KOPT-K1 (cell line): ENCODE data around the gene OSBPL2.

Experiments used
- H3K27ac ChIP-seq: fragments of 200-600 bp; sonication (generic); 2 replicates; pipeline ENCODE4 v1.5.1; 2016; ENCODE audit warnings: antibody characterized with exemption, mild to moderate bottlenecking, low read depth, low read length; ENCODE audit not compliant: poor library complexity, severe bottlenecking
- H3K36me3 ChIP-seq: fragments of 200-600 bp; sonication (generic); 2 replicates; pipeline ENCODE4 v1.5.1; 2017; ENCODE audit warnings: antibody characterized with exemption, mild to moderate bottlenecking, low read length, moderate library complexity; ENCODE audit not compliant: insufficient read depth
- H3K9me3 ChIP-seq: fragments of 200-600 bp; sonication (generic); 2 replicates; pipeline ENCODE4 v1.5.1; 2017; ENCODE audit warnings: antibody characterized with exemption, low read length, mild to moderate bottlenecking; ENCODE audit not compliant: insufficient read depth, poor library complexity, severe bottlenecking

Gene OSBPL2

DNA sequence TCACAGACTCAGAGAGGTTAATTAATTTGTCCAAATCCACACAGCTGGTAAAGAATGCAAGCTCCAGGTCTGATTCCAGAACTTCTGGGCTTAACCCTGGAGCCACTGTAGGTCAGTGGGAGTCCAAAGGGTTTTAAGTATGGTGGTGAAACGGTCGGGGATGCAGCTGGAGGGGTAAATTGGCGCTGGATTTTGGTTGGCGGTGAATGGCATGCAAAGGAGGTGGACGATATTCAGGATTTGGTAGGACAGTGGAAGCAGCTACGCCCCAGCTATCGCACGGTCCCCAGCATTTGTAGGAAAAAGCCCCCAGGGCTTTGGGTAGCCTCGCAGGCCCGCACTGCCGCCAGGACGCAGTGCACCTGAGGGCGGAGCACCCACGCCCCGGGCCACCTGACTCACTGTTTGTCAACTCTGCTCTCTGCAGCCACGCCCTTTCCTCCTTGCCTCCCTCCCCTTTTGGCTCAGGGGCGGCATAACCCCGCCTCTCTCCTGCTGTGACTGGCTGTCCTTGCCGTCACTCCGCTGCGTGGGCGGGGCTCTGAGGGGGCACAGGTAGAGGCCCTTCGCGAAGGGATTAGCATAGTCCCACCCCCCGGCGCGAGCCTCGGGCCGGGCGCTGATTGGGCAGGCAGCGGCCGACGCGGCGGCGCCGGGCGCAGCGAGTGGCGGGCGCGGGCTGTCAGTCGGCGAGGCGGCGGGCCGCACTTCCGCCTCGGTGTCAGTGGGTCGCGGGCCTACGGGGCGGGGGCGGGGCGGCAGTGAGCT, at the start of gene OSBPL2:
OSBPL2 (plus strand) TSS at position 721 of the 768 bp plus-strand sequence. CDS start 17,664 bp downstream, outside the sequence.
- no peaks in the 10 kb centered on the region for H3K9me3 ChIP-seq
- H3K27ac ChIP-seq: peak within 1 kb of the TSS; percentile 27
- peaks cover 10% of the 10 kb centered on the region; the same call in 1 of the 2 replicates for H3K36me3 ChIP-seq

DNA sequence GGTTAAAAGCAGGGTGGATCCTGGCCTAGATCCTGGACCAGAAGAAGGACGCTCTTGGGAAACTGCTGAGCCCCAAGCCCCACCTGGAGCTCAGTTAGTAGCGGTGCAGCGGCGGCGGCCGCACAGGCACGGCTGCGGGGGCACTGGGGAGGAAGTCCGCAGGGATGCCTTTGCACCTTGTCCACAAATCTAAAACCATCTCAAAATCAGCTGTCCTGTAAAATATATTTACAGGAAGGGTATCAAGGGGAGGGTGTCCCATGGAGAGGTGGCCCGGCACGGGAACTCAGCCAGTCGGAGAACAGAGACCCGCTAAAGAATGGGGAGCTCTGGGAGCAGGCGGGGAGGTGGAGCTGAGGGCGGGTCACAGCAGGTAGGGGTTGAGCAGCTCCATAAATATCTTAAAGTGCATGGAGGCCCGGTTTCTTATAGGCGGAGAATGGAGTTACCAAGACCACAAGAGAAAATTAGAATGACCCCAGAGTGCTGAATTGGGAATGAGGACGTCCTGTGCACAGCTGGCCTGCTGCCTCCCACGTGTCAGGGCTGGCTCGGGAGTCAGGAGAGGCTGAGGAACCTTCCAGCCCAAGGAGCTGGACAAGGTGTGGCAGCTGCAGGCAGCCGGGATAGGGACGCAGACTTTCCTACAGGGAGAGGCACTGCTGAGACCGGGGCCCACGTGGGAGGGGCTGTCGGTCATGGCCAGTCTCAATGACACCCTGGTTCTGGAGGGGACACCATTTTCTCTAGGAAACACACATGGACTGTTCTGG, 47.5 kb upstream of the OSBPL2 start:
- Histone ChIP-seq H3K27ac (no peak overlapping the region), H3K9me3 (no peaks in the 10 kb centered on the region), H3K36me3 (peaks cover 28% of the 10 kb centered on the region)

DNA sequence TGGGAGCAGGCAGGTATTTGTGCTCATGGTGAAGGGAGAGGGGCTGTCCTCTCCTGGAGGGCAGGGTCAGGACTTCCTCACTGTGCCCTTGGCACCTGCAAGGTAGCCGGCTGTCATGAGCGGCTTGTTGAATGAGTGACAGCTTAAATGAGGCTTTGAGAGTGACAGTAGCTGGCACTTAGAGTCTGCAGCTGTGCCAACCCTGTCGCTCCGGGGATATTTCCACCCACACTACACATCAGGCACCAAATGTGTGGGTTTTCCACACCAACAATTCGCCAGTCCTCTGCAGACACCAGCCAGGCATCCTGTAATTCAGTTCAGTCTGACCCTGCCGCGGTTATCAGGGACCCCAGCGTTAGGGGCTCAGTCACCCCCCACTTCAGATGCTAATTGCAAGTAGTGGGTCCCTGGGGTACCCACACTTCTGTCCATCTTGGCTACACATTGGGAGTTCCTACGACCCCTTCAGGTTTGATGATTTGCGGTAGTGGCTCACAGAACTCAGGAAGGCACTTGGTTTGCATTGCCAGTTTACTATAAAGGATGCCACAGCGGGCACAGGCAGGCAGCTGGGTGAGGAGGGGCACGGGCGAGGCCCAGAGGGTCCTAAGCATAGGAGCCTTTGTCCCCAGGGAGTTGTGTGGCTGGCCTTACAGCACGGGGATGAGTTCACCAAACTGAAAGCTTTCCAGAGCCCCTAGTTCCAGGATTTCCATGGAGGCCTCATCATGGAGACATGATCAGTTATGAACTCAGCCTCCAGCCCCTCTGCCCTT, 46.4 kb upstream of the OSBPL2 start:
- H3K36me3 ChIP-seq: peaks cover 34% of the 10 kb centered on the region
- no peaks in the 10 kb centered on the region for H3K9me3 ChIP-seq
- no peak overlapping the region for H3K27ac ChIP-seq

DNA sequence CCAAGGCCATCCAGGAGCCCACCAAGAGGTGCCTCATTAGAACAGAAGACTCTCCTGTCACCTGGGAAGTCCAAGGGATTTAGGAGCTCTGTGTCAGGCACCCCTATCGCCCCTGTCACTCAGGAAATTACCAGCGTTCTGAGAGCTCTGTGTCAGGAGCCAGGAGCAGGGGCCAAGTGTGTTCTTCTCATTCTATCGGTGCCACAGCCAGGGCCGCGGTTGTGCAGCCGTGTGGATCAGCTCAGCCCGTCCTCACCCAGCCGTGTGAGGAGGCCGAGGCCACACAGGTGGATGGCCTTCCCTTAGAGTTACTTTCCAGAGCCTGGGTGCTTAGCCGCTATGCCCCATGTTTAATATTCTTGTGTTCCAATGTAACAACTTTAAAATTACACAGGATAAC, 45.7 kb upstream of the OSBPL2 start:
- Histone ChIP-seq H3K36me3 (peaks cover 35% of the 10 kb centered on the region), H3K9me3 (no peaks in the 10 kb centered on the region), H3K27ac (no peak overlapping the region)

DNA sequence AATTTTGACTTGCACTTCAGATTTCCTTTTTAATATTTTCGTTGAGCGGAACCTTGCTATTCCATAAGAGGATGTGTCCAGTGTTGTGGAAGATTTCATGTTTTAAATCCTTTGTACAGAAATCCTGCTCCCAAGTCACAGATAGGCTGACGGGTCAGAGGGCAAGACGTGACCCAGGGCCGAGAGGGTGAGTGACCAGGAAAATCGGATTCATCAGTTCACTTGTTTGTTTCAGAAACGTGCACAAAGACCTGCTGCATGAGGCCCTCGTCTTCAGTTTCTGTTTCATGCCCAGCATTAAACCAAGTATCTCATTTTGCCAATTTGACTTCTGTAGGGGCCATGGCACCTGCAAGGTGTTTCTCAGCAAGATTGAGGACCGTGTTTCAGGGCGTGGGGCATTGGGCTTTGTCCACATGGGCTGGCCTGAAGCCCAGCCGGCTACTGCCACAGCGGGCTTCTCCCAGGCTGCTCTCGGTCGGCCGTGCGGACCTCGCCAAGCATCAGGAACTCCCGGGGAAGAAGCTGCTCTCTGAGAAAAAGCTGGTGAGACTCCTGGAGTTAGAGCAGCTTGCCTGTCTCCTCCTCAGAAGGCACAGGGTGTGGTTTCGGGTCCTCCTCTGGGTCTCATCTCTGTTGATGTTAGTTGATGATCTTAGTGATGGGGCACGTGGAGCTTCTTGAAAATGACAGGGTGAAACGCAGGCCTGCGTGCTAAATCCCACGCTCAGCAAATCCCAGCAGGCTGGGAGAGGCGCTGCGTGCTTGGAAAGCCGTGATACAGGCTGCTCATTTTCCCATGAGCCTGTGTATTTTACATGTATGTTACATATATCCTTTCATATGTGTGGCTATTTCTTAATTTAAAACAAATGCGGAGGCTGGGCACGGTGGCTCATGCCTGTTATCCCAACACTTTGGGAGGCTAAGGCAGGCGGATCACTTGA, 45.0 kb upstream of the OSBPL2 start:
- Histone ChIP-seq H3K27ac (no peak overlapping the region), H3K36me3 (peaks cover 42% of the 10 kb centered on the region), H3K9me3 (no peaks in the 10 kb centered on the region)

DNA sequence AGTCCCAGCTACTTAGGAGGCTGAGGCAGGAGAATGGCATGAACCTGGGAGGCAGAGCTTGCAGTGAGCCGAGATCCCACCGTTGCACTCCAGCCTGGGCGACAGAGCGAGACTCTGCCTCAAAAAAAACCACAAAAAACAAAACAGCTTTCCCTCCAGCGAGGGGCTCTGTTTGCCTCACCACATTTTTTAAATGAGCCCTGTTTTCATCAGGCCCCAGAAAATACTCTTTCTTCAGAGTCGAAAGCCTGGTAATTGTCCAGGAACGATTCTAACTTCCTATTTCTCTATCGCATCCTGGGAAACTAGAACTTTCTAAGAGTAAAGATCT, 43.3 kb upstream of the OSBPL2 start:
- Histone ChIP-seq H3K36me3 (peaks cover 47% of the 10 kb centered on the region), H3K9me3 (no peaks in the 10 kb centered on the region), H3K27ac (peak overlapping the region; percentile 64)

DNA sequence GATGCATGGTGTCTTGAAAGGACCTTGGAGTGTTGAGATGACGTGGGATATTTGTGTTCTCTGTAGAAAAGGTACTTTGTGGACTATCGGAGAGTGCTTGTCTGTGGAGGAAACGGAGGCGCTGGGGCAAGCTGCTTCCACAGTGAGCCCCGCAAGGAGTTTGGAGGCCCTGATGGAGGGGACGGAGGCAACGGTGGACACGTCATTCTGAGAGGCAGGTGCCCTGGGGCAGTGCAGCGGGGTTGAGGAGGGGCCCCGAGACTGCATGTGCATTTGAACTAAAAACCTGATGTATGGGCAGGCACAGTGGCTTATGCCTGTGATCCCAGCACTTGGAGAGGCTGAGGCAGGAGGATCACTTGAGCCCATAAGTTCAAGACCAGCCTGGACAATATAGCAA, 42.6 kb upstream of the OSBPL2 start:
- peaks cover 51% of the 10 kb centered on the region for H3K36me3 ChIP-seq
- no peaks in the 10 kb centered on the region for H3K9me3 ChIP-seq
- peak overlapping the region; percentile 64 for H3K27ac ChIP-seq

DNA sequence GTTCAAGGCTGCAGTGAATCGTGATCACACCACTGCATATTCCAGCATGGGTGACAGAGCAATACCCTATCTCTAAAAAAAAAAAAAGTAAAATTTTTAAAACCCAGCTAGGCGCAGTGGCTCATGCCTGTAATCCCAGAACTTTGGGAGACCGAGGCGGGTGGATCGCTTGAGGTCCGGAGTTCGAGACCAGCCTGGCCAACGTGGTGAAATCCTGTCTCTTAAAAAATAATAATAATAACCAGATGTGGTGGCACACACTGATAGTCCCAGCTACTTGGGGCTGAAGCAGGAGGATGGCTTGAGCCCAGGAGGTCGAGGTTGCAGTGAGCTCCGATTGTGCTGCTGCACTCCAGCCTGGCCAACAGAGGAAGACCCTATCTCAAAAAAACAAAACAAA, 42.0 kb upstream of the OSBPL2 start:
- Histone ChIP-seq H3K9me3 (no peaks in the 10 kb centered on the region), H3K36me3 (peaks cover 51% of the 10 kb centered on the region), H3K27ac (no peak overlapping the region)

DNA sequence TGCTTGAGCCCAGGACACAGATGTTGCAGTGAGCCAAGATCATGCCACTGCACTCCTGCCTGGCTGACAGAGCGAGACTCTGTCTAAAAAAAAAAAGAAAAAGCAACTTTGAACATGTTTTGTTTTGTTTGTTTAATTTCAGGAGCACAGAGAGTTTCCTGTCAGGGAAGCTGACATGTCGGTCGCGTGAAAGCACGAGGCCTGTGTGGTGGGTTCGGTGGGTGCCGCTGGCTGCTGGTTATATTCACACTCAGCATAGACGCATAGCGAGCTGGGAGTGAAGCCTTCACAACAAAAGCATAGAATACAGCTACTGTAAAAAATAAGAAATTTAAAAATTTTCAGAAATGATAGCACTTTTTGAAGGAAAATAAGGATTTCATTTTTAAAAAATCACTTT, 41.0 kb upstream of the OSBPL2 start:
- Histone ChIP-seq H3K9me3 (no peaks in the 10 kb centered on the region), H3K36me3 (peaks cover 56% of the 10 kb centered on the region), H3K27ac (no peak overlapping the region)

DNA sequence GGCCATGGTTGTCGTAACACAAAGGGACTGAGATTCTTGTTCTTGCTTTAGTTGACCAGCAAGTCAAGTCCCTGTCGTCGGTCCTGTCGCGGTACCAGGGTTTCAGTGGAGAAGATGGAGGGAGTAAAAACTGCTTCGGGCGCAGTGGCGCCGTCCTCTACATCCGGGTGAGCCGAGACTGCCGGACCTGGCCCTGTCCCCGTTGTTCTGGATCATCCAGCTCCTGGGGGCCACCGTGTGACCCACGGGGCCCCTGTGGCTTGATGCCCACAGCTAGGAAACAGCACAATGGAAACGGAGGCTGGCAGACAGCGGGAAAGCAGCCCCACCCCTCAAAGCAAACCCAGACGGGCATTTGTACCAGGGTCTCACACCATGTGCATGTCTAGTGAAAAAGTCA, 40.5 kb upstream of the OSBPL2 start:
- Histone ChIP-seq H3K36me3 (peaks cover 60% of the 10 kb centered on the region), H3K9me3 (no peaks in the 10 kb centered on the region), H3K27ac (no peak overlapping the region)

DNA sequence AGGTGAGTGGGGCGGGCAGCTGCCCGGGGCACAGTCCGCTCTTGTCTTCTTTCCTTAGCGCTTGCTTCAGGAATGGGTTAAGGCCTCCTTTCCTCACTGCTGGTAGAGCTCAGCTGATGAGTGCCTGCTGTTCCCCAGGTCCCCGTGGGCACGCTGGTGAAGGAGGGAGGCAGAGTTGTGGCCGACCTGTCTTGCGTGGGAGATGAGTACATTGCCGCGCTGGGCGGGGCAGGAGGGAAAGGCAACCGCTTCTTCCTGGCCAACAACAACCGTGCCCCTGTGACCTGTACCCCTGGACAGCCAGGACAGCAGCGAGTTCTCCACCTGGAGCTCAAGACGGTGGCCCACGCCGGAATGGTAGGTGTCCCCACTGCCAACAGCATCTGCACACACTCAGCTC, 39.8 kb upstream of the OSBPL2 start:
- Histone ChIP-seq H3K27ac (no peak overlapping the region), H3K36me3 (peaks cover 64% of the 10 kb centered on the region), H3K9me3 (no peaks in the 10 kb centered on the region)

DNA sequence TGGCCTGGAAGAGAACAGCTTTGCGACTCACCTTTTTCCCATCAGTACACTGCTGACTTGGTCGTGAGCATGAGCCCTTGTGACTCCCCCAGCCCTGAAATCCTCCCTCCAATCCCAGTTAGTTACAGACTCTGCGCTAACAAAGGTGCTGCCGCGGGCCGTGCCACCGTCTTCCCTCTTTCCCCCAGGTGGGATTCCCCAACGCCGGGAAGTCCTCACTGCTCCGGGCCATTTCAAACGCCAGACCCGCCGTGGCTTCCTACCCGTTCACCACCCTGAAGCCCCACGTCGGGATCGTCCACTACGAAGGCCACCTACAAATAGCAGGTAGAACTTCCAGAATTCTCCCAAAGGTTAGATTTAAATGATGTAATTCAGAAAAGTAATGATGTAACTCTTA, 39.4 kb upstream of the OSBPL2 start:
- H3K36me3 ChIP-seq: peaks cover 64% of the 10 kb centered on the region
- no peaks in the 10 kb centered on the region for H3K9me3 ChIP-seq
- no peak overlapping the region for H3K27ac ChIP-seq

DNA sequence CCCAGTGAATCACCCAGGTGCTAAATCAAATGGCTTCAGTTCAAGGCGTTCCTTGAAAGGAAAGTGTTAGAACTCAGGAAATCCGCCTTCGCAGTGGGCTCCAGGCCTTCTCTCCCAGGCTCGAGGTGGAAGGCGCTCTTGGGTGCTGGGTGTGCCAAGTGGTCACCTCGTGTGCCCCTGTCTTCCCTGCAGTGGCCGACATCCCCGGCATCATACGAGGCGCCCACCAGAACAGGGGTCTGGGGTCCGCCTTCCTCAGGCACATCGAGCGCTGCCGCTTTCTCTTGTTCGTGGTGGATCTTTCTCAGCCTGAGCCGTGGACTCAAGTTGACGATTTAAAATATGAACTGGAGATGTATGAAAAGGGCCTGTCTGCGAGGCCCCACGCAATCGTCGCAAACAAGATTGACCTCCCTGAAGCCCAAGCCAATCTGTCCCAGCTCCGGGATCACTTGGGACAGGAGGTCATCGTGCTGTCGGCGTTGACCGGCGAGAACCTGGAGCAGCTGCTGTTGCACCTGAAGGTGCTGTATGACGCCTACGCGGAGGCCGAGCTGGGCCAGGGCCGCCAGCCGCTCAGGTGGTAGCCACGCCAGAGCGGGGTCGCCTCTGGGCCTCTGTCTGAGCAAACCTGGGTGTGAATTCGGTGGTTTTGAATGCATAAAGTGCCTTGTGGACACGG, 37.7 kb upstream of the OSBPL2 start:
- no peak overlapping the region for H3K27ac ChIP-seq

More for the DNA sequence above, 37.7 kb upstream of the OSBPL2 start:
- H3K9me3 ChIP-seq: no peaks in the 10 kb centered on the region
- H3K36me3 ChIP-seq: peaks cover 64% of the 10 kb centered on the region
